Thyroid gland (tissue), 4 donors: ENCODE measurements around the gene PTPRZ1.

ENCODE experiments used
- CTCF ChIP-seq, 6 experiments: fragments of 200-600 bp in 3 of 6; fragments of 450-650 bp in 3 of 6; sonication (generic) in 3 of 6; IDR thresholded peaks; one replicate each; pipeline ENCODE4 v1.5.1; 2016 to 2019; ENCODE audit warnings: antibody characterized with exemption in 6 of 6, mild to moderate bottlenecking in 2 of 6, inconsistent platforms in 1 of 6, moderate library complexity in 1 of 6
- POLR2A ChIP-seq, 2 donors: fragments of 450-650 bp; IDR thresholded peaks; one replicate each; pipeline ENCODE4 v1.6.1; 2017; ENCODE audit warnings: antibody characterized with exemption in 2 of 2, mild to moderate bottlenecking in 2 of 2, moderate library complexity in 1 of 2

GRCh38 chr7:121985476-121986030 is 112.6 kb downstream of the PTPRZ1 start:
- TF ChIP-seq POLR2A (IDR thresholded peaks at IDR 0.05) (no peak), CTCF (IDR thresholded peaks at IDR 0.05) (no peak)
